GM12891 (cell line): ENCODE measurements around the gene AP3S2.

ENCODE experiments used
- POLR2A ChIP-seq: IDR thresholded peaks from 2 replicates; pipeline ENCODE4 v1.6.1; 2011; ENCODE audit warnings: low read depth, low read length, control low read depth
- POLR2AphosphoS5 ChIP-seq: IDR thresholded peaks from 2 replicates; pipeline ENCODE4 v1.6.1; 2011; ENCODE audit warnings: low read depth, low read length, control low read depth
- POU2F2 ChIP-seq: IDR thresholded peaks from 2 replicates; pipeline ENCODE4 v1.6.1; 2011; ENCODE audit warnings: low read depth, mild to moderate bottlenecking, control low read depth, low read length, moderate library complexity
- SPI1 ChIP-seq: IDR thresholded peaks from 2 replicates; pipeline ENCODE4 v1.6.1; 2011; ENCODE audit warnings: low read depth, low read length, control low read depth
- TAF1 ChIP-seq: IDR thresholded peaks from 2 replicates; pipeline ENCODE4 v1.6.1; 2011; ENCODE audit warnings: low read depth, low read length, control low read depth

DNA sequence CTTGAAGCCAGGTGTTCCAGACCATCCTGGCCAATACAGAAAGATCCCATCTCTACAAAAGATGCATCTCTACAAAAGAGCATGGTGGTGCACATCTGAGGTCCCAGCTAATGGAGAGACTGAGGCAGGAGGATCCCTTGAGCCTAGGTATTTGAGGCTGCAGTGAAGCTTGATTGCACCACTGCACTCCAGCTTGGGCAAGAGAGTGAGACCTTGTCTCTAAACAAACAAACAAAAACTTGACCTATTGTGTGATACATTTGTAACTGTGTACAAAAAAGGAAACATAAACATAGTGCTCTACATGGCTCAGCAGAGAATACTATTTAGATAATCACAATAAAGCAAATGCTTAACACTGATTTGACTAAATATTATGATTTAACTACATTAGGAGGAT is 97.8 kb downstream of the AP3S2 start:
- TF ChIP-seq POLR2A (no peak), POLR2AphosphoS5 (no peak), POU2F2 (no peak), SPI1 (no peak), TAF1 (no peak)
